GM21528 (cell line): ENCODE data around the gene TGFBR3.
"Not testable (repeated sequence)": the region's sequence is repeated elsewhere in the genome, so short reads cannot be mapped to it uniquely, and the experiment has no call there.

Experiments used
- ATAC-seq: cut with Tn5 transposase; IDR thresholded peaks from one replicate; pipeline ENCODE4 v1.9.1; 2021; ENCODE audit warnings: mild to moderate bottlenecking, moderate library complexity; ENCODE audit not compliant: unreplicated experiment, low FRiP score

The TGFBR3 gene

DNA sequence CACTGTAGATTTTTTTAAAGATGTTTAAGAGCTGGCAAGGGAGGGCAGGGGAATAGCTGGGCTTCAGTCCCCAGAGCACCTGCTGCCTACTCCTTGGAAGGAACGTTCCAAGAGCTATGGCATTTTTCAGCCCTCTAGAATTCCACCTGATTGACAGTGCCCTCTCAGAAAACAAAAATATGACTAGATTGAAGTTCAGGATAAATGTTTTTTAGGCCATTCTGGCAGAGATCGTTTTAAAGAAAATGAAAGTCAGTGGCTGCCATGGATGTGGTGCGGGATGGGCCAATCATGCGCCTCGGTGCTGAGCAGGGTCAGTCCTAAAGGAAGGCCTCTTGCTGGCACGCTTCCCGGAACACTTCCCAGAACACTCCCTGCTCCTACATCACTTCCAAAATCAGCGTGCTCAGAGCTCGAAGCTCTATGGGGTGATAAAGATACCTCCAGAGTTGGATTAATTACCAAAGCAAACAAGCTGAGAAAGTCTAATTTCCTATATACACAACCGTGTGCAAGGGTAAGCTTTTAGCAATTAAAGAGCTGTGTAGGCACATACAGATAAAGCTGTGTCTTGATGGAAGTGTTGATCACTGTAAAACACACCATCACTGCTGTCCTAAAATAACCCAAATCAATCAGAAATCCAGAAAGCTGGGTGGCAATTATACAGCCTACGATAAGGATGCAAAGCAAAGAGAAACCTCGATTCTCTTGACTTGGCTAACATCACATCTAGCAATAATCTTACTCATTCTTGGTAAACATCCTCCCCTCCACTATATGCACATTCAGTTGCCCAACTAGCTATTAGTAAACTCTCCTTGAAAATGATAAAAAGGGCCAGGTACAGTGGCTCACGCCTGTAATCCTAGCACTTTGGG lies 34.6 kb downstream of the TGFBR3 start:
- ATAC-seq: no peak

GRCh38 chr1:91850708-91851107 lies 35.2 kb downstream of the TGFBR3 start:
- no peak for ATAC-seq

GRCh38 chr1:91847851-91848250 lies 38.1 kb downstream of the TGFBR3 start:
- ATAC-seq: no peak

DNA sequence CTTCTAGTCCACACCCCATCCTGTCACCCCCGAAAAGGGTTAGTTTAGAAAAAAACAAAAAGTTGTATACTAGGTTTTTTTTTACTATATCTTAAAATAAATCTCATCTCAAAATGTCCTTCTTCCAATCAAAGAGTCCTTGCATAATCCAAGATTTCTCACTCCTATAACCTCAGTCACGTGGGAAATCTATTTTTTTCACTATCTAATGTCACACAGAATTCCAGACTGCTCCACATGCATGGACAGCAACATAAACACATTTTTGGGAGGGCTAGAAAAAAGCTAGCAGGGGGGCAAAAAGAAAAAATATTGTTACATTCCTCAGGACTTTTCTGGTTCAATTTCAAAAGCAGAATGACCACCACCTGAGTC lies 39.3 kb downstream of the TGFBR3 start:
- no peak for ATAC-seq

DNA sequence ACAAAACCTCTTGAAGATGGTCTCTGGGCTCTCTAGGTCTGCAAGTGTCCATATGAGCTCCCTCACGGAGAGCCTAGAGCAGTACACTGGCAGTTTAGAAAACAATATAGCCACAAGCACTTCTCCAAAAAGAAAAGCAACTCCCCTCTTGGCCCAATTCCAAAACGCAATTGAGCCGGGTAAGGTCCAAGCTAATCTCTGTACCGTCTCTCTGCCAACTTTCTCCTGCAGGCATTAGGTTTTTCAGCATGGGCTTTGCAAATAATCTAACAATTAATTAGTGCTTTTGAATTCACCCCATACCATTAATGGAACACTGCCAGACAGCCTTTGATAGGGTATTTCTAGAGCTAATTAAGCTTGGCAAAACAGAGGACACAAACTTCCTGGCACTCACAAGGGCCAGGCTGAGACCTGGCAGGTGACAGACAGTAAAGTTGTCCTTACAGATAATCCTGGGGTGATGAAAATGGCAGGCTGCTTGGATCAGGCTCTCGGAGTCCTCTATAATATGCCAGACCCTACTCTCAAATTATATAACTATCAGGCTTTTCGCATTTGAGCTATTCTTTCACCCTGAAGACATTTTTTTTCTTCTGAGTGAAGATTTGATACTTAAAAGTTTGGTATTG lies 39.8 kb downstream of the TGFBR3 start:
- ATAC-seq: no peak

DNA sequence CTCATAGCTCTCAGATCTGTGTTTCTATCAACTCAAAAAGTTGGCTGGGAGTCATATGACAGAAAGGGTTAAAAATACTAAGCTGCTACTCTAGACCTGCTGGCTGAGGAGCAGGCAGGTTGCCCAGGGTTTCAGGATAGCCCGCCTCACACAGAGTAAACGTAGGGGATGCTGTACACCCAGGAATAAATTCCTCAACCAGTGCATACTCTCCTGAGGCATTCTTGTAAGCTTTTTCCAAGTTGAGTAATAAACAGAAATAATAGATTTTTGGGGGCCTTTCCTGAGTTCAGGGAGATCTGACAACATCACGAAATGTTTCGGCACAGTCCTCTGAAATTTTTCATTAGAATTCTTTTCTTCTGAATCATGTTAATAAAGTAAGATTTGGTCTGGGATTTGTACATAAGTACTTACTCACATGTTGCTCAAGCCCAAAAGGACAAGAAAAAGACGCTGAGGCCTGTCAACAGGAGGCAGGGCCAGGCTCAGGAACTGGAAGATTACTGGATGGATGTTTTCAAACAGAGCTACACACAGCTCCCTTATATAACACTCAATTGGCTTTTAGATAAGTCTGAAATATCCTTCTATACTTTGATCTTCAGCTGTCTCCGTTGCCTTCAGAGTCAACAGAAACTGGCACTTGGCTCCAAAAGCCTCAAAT lies 41.0 kb downstream of the TGFBR3 start:
- no peak for ATAC-seq

GRCh38 chr1:91843843-91844242 lies 42.1 kb downstream of the TGFBR3 start:
- no peak for ATAC-seq

DNA sequence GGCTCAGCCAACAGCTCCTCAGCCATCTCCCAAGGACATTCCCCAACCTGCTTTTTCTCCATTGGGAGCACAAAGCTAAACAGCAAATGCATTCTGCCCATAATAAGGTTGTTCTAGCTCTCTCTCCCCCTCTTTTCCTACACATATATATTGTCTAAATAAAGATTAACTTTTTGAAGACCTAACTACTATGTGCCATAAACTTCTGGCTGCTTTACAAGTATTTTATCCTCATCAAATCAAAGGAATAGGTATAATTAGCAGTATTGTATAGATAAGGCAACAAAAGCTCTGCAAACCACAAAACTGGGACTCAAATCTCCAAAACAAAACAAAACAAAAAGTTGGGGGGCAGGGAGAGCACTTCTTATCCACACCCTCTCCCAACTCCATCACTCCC lies 43.4 kb downstream of the TGFBR3 start:
- ATAC-seq: no peak

DNA sequence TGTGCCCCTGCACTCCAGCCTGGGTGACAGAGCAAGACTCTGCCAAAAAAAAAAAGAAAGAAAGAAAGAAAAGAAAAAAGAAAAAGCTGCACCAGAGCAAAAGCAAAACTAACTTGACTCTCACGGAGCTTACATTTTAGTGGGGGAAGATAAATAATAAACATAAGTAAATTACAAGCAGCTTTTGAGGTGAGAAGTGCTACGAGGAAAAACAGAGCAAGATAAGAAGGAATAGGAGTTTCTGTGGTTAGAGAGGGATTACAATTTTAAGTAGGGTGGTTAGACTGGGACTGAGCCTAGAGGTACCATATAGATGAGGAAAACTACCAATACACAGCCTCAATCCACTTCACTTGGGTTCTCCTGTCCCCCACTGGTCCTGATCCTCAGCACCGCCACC lies 43.9 kb downstream of the TGFBR3 start:
- no peak for ATAC-seq

DNA sequence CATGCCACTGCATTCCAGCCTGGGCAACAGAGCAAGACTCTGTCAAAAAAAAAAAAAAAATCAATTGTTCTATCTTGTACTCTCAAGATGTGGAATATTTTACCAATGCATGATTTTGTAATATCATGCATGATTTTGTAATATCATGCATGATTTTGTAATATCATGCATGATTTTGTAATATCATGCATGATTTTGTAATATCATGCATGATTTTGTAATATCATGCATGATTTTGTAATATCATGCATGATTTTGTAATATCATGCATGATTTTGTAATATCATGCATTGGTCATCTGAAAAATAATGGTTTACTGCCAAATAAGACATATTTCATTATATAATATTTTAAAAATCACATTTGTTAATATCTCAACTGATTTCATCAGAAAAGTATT lies 45.7 kb downstream of the TGFBR3 start:
- not testable (repeated sequence) for ATAC-seq

DNA sequence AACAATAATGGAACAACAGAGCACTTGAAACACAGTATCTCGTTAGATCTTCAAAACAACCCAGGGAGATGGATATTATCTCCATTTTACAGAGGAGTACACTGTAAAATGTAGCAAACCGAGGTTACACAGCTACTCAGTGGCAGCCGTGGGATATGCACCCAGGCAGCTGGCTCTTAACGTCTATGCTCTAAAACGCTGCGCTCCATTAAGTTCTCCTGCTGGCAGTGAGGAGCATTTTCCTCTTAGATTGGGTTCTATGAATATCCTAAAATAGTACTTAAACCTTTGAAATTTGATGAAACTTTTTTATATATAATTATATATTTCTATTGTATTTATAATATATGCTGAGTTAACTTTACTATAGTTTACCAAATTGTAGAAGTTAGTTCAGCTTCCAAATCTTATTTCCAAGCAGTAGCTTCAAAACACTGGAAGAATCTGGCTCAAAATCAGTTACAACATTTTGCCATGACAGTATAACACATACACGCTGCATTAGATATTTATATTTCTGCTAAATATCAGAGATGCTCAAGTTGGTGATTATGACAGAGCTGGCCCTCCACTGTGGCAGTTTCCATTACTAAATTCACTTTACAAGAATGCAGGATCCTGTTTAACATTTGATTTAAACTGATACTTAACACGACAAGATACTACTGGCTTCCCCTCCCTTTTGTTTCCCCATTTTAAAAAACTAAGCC lies 49.5 kb downstream of the TGFBR3 start:
- no peak for ATAC-seq

- no peak for ATAC-seq
Measured at GRCh38 chr1:91835087-91835521, 50.8 kb downstream of the TGFBR3 start.

DNA sequence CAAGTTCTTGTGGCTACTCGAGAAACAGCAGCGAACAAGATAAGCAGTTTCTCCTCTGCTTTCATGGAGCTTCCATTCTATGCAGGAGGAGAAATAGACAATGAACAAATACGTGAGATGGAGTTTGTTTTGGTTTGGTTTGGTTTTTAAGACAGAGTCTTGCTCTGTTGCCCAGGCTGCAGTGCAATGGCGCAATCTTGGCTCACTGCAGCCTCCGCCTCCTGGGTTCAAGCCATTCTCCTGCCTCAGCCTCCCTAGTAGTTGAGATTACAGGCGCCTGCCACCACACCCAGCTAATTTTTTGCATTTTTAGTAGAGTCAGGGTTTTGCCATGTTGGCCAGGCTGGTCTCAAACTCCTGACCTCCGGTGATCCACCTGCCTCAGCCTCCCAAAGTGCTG lies 51.4 kb downstream of the TGFBR3 start:
- ATAC-seq: not testable (repeated sequence)

GRCh38 chr1:91833946-91834345 lies 52.0 kb downstream of the TGFBR3 start:
- no peak for ATAC-seq

- no peak for ATAC-seq
Measured at GRCh38 chr1:91831132-91831930, 54.6 kb downstream of the TGFBR3 start.

DNA sequence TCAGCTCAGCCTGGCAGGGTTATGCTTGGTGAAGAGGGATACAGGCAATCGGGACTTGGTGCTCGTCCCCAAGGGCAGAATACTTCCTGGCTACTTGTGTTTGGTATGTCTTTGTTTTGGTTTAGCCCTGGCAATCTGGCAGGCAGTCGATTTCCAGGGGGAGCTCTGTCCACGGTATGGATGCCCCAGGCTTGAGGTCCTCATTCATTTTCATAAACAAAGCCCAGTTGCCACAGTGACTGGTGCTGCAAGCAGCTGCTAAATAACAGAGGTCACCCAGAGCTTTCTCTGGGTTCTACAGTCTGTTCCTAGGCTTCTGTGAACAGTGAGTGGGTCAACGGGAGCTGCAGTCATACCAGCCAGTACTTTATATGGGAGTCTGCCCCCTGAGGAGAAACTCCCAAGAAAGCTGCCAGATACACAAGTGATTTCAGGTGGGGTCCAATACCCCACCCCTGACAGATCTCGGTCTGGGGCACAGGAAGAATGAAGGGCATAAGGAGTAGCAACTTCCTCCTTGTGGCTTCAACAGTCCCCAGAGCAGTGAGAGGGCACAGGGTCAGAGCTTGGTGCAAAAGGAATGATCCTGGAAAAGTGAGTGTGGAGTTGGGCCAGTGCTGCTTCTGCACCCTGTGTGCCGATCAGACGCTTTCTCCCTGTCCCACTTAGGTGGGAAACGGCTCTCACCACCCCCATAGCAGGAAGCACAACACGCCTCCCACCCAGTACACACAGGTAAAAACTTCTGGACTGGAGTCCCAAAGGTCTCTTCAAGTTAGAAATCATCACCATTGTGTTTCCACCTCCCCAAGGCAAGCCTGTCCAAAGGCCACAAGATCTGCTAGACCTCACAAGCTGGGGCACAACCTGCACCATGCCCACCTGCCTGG lies 55.5 kb downstream of the TGFBR3 start:
- ATAC-seq: no peak

DNA sequence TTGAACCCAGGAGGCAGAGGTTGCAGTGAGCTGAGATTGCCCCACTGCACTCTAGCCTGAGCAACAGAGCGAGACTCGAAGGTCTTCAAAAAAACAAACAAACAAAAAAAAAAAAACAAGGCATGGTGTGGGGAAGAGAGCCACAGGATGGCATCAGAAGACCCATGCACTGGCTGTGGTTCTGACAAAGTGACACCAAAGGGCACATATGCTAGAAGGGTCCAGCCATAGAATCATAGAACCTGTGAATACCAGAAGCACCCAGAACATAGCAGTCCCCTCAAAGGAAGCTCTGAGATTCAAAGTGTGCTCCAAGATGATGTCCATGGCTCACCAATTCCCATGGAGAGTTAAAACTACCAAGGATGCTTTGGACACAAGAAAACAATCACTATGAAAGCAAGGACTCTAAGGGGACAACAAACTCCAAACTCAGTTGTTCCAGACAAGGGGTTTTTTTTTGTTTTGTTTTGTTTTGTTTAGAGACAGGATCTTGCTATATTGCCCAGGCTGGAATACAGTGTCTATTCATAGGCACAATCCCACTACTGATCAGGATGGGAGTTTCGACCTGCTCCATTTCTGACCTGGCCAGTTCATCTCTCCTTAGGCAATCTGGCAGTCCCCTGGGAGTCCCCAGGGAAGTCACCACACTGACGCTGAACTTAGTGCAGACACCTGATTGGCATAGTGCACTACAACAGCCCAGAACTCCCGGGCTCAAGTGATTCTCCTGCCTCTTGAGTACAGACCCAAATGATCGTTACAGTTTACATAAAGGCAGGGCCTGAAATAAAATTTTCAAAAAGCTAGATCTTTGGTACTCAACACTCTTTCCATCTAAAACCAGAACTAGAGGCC lies 56.4 kb downstream of the TGFBR3 start:
- no peak for ATAC-seq

DNA sequence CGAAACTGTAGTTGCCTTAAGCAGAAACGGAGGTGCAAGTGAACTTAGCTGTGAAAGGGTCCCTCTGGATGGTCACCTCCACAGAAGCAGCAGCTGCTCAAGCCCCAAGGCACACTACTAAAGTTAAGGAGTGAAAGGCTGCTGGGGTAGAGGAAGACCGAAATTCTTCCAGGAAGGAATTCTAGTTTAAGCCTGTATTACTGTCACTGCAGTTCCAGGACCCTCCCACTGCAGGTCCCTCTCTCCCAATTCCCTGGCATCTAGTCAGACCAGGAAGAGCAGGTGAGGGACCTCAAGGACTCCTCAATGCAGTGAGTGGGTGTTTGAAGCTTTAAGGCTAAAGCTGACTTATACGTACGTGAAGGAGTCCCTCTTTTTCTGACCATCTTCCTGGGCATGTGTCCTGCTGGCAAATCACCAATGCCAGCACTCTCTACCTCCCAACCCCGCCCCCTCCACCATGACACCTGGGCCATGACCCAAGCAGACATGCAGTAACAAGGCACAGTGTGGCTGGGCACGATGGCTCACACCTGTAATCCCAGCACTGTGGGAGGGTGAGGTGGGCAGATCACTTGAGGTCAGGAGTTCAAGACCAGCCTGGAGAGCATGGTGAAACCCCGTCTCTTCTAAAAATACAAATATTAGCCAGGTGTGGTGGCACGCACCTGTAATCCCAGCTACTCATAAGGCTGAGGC lies 57.2 kb downstream of the TGFBR3 start:
- ATAC-seq: no peak
